Lower lobe of right lung (tissue), 2 donors: ENCODE results near the gene STARD8. TPM values are rescaled to one million over a fixed set of nuclear protein-coding genes. Genes with fewer than 3 reads are reported as not detected.

ENCODE experiments used
- ATAC-seq, 2 donors: fragments of 200-7000 bp; cut with Tn5 transposase; one replicate each; pipeline ENCODE4 v1.9.1; 2020 to 2022; ENCODE audit warnings: mild to moderate bottlenecking in 2 of 2, moderate library complexity in 2 of 2
- DNase-seq: peaks from one replicate; pipeline ENCODE4 v3.0.0-alpha.2; 2020
- H3K27ac ChIP-seq: fragments of 200-600 bp; one replicate; pipeline ENCODE4 v1.8.0; 2022
- H3K27me3 ChIP-seq: fragments of 200-600 bp; one replicate; pipeline ENCODE4 v1.8.0; 2022; ENCODE audit warnings: low read depth
- H3K36me3 ChIP-seq: fragments of 200-600 bp; one replicate; pipeline ENCODE4 v1.8.0; 2022; ENCODE audit warnings: mild to moderate bottlenecking
- H3K4me1 ChIP-seq: fragments of 200-600 bp; one replicate; pipeline ENCODE4 v1.8.0; 2022
- H3K4me3 ChIP-seq: fragments of 200-600 bp; one replicate; pipeline ENCODE4 v1.8.0; 2022; ENCODE audit warnings: mild to moderate bottlenecking
- H3K9me3 ChIP-seq: fragments of 200-600 bp; one replicate; pipeline ENCODE4 v1.8.0; 2022
- CTCF ChIP-seq: fragments of 200-600 bp; IDR thresholded peaks from one replicate; pipeline ENCODE4 v1.8.0; 2022; ENCODE audit warnings: antibody characterized with exemption, mild to moderate bottlenecking
- intact Hi-C: fragments of 100-400 bp; cut with DNase I; formaldehyde crosslinking; loops from one replicate; pipeline ENCODE4 v1.11.0; 2022
- total RNA-seq: library from RNA; stranded (reverse); fragmentation: NEBNext Ultra II Directional; extraction: Animal tissue kit (Norgen Biotek cat#: 25700); gene quantifications from one replicate; pipeline ENCODE4 v1.2.1, GENCODE V29; 2021
- donor health status: DM: no; HTN: yes; CAD: no; lungs with severe emphysema.

Gene STARD8
- total RNA-seq, 1 donor from 2014 or later: 36.5 TPM

GRCh38 chrX:68717196-68717595, 69.7 kb downstream of the STARD8 start:
- intact Hi-C loops: no loop called here
- Histone ChIP-seq H3K4me3 (no peak overlapping the region), H3K27ac (no peak overlapping the region), H3K36me3 (peaks cover 76% of the 10 kb centered on the region), H3K27me3 (no peaks in the 10 kb centered on the region), H3K4me1 (no peaks in the 10 kb centered on the region), H3K9me3 (no peaks in the 10 kb centered on the region)
- ATAC-seq (no peak), DNase-seq (no peak)
- TF ChIP-seq CTCF: no peak

GRCh38 chrX:68717663-68718442, 70.4 kb downstream of the STARD8 start:
- H3K4me3 ChIP-seq: no peak overlapping the region
- no peaks in the 10 kb centered on the region for H3K27me3 ChIP-seq
- TF ChIP-seq CTCF: no peak
- H3K36me3 ChIP-seq: peaks cover 83% of the 10 kb centered on the region
- H3K4me1 ChIP-seq: no peaks in the 10 kb centered on the region
- no peak overlapping the region for H3K27ac ChIP-seq
- ATAC-seq: no peak
- intact Hi-C loops: no loop called here
- H3K9me3 ChIP-seq: no peaks in the 10 kb centered on the region
- DNase-seq: no peak

GRCh38 chrX:68718443-68718820, 71.0 kb downstream of the STARD8 start:
- peaks cover 84% of the 10 kb centered on the region for H3K36me3 ChIP-seq
- intact Hi-C loops: no loop called here
- H3K27ac ChIP-seq: no peak overlapping the region

GRCh38 chrX:68719181-68719903, 71.9 kb downstream of the STARD8 start:
- Histone ChIP-seq H3K36me3 (peaks cover 86% of the 10 kb centered on the region), H3K4me1 (no peaks in the 10 kb centered on the region), H3K4me3 (no peak overlapping the region), H3K9me3 (no peaks in the 10 kb centered on the region), H3K27me3 (no peaks in the 10 kb centered on the region), H3K27ac (no peak overlapping the region)
- DNase-seq (no peak), ATAC-seq (no peak)
- TF ChIP-seq CTCF: no peak
- intact Hi-C loops: no loop called here

More at GRCh38 chrX:68718443-68718820, 71.0 kb downstream of the STARD8 start:
- H3K27me3 ChIP-seq: no peaks in the 10 kb centered on the region
- DNase-seq (no peak), ATAC-seq (no peak)
- TF ChIP-seq CTCF: no peak
- no peak overlapping the region for H3K4me3 ChIP-seq
- H3K4me1 ChIP-seq: no peaks in the 10 kb centered on the region
- H3K9me3 ChIP-seq: no peaks in the 10 kb centered on the region

- Histone ChIP-seq H3K4me3 (no peak overlapping the region), H3K36me3 (peaks cover 87% of the 10 kb centered on the region), H3K27me3 (no peaks in the 10 kb centered on the region), H3K9me3 (no peaks in the 10 kb centered on the region), H3K4me1 (no peaks in the 10 kb centered on the region), H3K27ac (no peak overlapping the region)
- DNase-seq (no peak), ATAC-seq (no peak)
- TF ChIP-seq CTCF: peak; percentile 6
- intact Hi-C loops: no loop called here
These were observed 72.6 kb downstream of the STARD8 start for GRCh38 chrX:68719904-68720614.
